ENCODE measurements around the gene GATAD2A. TPM values are rescaled to one million over a fixed set of nuclear protein-coding genes. Genes with fewer than 3 reads are reported as not detected.
A peak's percentile ranks its signal among the peaks of the same experiment; 100 is the strongest.

Gene GATAD2A
- total and polyA plus RNA-seq, 9 of the 15 experiments (the other 6 are each of a cell fraction or from before 2014, with no cell fraction given), result 2.4 to 226 (median 44.2) TPM

GRCh38 chr19:19531951-19532805 lies 126.7 kb downstream of the GATAD2A start (continued):
- TF ChIP-seq FOXA1 (IDR thresholded peaks at IDR 0.05; ENCODE audit: borderline replicate concordance) (no peak), HNRNPUL1 (IDR thresholded peaks at IDR 0.05; ENCODE audit: low read length) (no peak), GATAD2B (IDR thresholded peaks at IDR 0.05; ENCODE audit: borderline replicate concordance) (no peak), HNRNPL (IDR thresholded peaks at IDR 0.05; ENCODE audit: low read depth, low read length) (no peak), ZNF583 (CRISPR knock-in tag; IDR thresholded peaks at IDR 0.05) (no peak), MCM7 (IDR thresholded peaks at IDR 0.05) (no peak), SUPT5H (IDR thresholded peaks at IDR 0.05) (peak; percentile 32; the same call in 1 of the 2 replicates), NCOA1 (IDR thresholded peaks at IDR 0.05; ENCODE audit: low read depth) (no peak), ZNF717 (CRISPR knock-in tag; IDR thresholded peaks at IDR 0.05) (no peak), MCM2 (IDR thresholded peaks at IDR 0.05; ENCODE audit: low read depth) (no peak), BCL6 (CRISPR knock-in tag; IDR thresholded peaks at IDR 0.05) (no peak), ATF1 (CRISPR knock-in tag; IDR thresholded peaks at IDR 0.05) (no peak), ATF1 (tag; IDR thresholded peaks at IDR 0.05) (peak; percentile 45; the same call in 1 of the 2 replicates), RFX1 (IDR thresholded peaks at IDR 0.05) (no peak), KLF16 (IDR thresholded peaks at IDR 0.05) (peak; percentile 17; the same call in 1 of the 2 replicates), C11orf30 (IDR thresholded peaks at IDR 0.05; ENCODE audit: low read depth) (no peak), ZZZ3 (IDR thresholded peaks at IDR 0.05) (no peak), FOSL1 (tag; conservative IDR thresholded peaks at IDR 0.05) (no peak), ZNF444 (CRISPR knock-in tag; IDR thresholded peaks at IDR 0.05) (no peak), SRF (CRISPR knock-in tag; IDR thresholded peaks at IDR 0.05) (no peak; a peak in 1 of 4 replicates), SOX6 (IDR thresholded peaks at IDR 0.05) (no peak), DPF2 (IDR thresholded peaks at IDR 0.05) (no peak), ZNF224 (CRISPR knock-in tag; IDR thresholded peaks at IDR 0.05) (no peak), MAZ (CRISPR knock-in tag; conservative IDR thresholded peaks at IDR 0.05 in 1 of 2, IDR thresholded peaks at IDR 0.05 in 1 of 2) (peak in 1 of 2 experiments; percentile 37; a peak in 1 of 4 replicates), SMC3 (conservative IDR thresholded peaks at IDR 0.05; ENCODE audit: insufficient read depth, low read depth, low read length) (peak; percentile 93)
- TF ChIP-seq, protein P1, sequence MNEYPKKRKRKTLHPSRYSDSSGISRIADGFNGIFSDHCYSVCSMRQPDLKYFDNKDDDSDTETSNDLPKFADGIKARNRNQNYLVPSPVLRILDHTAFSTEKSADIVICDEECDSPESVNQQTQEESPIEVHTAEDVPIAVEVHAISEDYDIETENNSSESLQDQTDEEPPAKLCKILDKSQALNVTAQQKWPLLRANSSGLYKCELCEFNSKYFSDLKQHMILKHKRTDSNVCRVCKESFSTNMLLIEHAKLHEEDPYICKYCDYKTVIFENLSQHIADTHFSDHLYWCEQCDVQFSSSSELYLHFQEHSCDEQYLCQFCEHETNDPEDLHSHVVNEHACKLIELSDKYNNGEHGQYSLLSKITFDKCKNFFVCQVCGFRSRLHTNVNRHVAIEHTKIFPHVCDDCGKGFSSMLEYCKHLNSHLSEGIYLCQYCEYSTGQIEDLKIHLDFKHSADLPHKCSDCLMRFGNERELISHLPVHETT (CRISPR knock-in tag; conservative IDR thresholded peaks at IDR 0.05 in 1 of 2, IDR thresholded peaks at IDR 0.05 in 1 of 2), result no peak
- TF ChIP-seq, protein P2, sequence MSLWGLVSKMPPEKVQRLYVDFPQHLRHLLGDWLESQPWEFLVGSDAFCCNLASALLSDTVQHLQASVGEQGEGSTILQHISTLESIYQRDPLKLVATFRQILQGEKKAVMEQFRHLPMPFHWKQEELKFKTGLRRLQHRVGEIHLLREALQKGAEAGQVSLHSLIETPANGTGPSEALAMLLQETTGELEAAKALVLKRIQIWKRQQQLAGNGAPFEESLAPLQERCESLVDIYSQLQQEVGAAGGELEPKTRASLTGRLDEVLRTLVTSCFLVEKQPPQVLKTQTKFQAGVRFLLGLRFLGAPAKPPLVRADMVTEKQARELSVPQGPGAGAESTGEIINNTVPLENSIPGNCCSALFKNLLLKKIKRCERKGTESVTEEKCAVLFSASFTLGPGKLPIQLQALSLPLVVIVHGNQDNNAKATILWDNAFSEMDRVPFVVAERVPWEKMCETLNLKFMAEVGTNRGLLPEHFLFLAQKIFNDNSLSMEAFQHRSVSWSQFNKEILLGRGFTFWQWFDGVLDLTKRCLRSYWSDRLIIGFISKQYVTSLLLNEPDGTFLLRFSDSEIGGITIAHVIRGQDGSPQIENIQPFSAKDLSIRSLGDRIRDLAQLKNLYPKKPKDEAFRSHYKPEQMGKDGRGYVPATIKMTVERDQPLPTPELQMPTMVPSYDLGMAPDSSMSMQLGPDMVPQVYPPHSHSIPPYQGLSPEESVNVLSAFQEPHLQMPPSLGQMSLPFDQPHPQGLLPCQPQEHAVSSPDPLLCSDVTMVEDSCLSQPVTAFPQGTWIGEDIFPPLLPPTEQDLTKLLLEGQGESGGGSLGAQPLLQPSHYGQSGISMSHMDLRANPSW (CRISPR knock-in tag; IDR thresholded peaks at IDR 0.05), result no peak
- TF ChIP-seq, protein P3, sequence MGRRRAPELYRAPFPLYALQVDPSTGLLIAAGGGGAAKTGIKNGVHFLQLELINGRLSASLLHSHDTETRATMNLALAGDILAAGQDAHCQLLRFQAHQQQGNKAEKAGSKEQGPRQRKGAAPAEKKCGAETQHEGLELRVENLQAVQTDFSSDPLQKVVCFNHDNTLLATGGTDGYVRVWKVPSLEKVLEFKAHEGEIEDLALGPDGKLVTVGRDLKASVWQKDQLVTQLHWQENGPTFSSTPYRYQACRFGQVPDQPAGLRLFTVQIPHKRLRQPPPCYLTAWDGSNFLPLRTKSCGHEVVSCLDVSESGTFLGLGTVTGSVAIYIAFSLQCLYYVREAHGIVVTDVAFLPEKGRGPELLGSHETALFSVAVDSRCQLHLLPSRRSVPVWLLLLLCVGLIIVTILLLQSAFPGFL (CRISPR knock-in tag; IDR thresholded peaks at IDR 0.05), result no peak
